SK-N-SH treated with all-trans-retinoic acid at 6 μM for 48 hours (cell line): ENCODE results near the gene ARID3A.

Experiments used
- CREB5 ChIP-seq: fragments of 250-450 bp; sonication (Bioruptor Pico); IDR thresholded peaks from 2 replicates; pipeline ENCODE4 v1.5.1; 2020; ENCODE audit warnings: low read depth, mild to moderate bottlenecking, moderate library complexity
- RARB ChIP-seq: fragments of 250-450 bp; sonication (Bioruptor Pico); IDR thresholded peaks from 2 replicates; pipeline ENCODE4 v1.8.0; 2021; ENCODE audit warnings: mild to moderate bottlenecking, moderate library complexity

DNA sequence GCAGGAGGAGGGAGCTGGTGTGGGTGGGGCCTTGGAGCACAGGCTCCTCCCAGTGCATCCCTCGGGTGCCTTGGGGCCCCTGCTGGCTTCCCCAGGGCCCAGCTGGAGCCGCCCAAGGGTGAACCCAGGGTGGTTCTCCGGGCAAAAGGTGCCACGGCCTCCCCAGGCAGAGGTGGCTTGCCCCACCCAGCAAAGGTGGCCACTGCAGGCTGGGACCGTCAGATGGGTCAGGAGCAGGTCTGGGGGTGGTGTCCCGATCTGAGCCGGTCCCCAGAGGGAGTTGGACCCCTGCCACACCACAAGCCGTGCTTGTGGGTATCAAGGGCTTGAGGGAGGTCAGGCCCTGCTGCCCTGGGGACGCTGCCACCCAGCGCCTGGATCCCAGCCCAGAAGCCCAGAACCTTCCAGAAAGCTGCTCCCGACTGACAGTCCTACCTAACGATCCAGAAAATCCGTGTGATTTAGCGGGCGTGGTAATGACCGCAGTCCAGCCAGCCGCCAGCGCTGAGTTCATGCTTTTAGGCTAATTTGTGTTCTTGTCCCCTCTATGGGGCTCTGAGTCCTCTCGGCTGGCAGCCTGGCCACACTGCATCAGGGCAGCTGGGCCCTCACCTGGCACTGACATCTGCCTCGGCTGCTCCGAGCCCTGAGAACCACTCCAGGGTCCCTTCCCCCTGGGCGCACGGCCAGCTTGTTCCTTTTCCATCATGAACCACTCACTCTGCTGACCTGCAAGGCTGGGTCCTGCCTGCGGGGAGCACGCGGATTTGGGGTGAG, 69.4 kb downstream of the ARID3A start:
- TF ChIP-seq RARB (CRISPR knock-in tag) = no peak
- TF ChIP-seq CREB5 (CRISPR knock-in tag) = no peak
